ENCODE data around the gene TTC16.
"Not testable (repeated sequence)": the region's sequence is repeated elsewhere in the genome, so short reads cannot be mapped to it uniquely, and the experiment has no call there.

Gene TTC16

DNA sequence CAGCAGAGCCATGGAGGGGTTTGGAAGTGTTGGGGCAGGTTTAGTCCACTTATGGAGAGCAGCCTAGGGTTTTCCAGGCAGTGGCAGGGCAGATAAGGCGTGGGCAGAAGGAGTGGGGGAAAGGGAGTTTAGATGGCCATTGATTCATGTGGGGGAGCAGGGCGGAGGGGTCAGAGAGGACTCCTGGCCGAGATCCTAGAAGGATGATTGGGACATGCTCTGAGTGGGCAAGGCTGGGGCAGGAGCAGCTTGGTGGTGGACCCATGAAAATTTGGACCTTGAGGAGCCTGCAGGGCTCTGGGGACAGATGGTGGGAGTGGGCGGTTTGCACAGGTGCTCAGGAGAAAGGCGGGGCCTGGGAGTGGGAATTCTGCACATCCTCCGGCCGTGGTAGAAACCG is 37.3 kb downstream of the TTC16 start:
- ATAC-seq (ENCODE audit: low read depth): no peak
- no peak for DNase-seq (ENCODE audit: low spot score in 2 of 2)
- Mint-ChIP-seq H3K27me3 (no peaks in the 10 kb centered on the region), H3K27ac (peak overlapping the region; percentile 6), H3K36me3 (peaks cover 12% of the 10 kb centered on the region), H3K4me3 (no peak overlapping the region), H3K4me1 (peaks cover 6% of the 10 kb centered on the region), H3K9me3 (no peaks in the 10 kb centered on the region)

DNA sequence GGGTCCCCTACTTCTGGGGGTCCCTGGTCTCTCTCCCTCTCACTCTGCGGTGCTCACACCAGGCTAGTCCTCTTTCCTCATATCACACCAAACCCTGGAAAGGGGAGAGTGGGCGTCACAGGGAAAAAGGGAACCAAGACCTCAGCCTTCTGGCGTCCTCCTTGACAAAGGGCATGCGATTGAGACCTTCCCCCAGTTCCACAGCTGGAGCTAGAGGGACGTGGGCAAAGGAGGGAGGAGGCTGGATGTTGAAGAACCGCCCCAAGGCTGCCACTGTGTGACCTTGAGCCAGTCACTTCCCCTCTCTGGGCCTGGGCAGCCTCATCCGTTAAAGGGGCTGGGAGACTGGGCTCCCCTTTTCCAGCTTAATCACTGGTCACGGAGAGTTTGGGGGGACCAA is 37.7 kb downstream of the TTC16 start:
- Mint-ChIP-seq H3K9me3 (no peaks in the 10 kb centered on the region), H3K36me3 (peaks cover 14% of the 10 kb centered on the region), H3K27ac (no peak overlapping the region), H3K4me3 (no peak overlapping the region), H3K4me1 (peaks cover 9% of the 10 kb centered on the region), H3K27me3 (no peaks in the 10 kb centered on the region)
- ATAC-seq (ENCODE audit: low read depth) (no peak), DNase-seq (ENCODE audit: low spot score in 2 of 2) (no peak)

- DNase-seq (ENCODE audit: low spot score in 2 of 2) (no peak), ATAC-seq (ENCODE audit: low read depth) (no peak)
- peaks cover 12% of the 10 kb centered on the region for H3K4me1 Mint-ChIP-seq
- H3K27ac Mint-ChIP-seq: no peak overlapping the region
- H3K9me3 Mint-ChIP-seq: no peaks in the 10 kb centered on the region
- H3K27me3 Mint-ChIP-seq: no peaks in the 10 kb centered on the region
- H3K36me3 Mint-ChIP-seq: peaks cover 17% of the 10 kb centered on the region
- H3K4me3 Mint-ChIP-seq: no peak overlapping the region
Observed at GRCh38 chr9:127754099-127755060, 38.5 kb downstream of the TTC16 start.

- ATAC-seq (ENCODE audit: low read depth): no peak
- no peaks in the 10 kb centered on the region for H3K27me3 Mint-ChIP-seq
- H3K4me3 Mint-ChIP-seq: no peak overlapping the region
- DNase-seq (ENCODE audit: low spot score in 2 of 2): no peak
- H3K27ac Mint-ChIP-seq: no peak overlapping the region
- peaks cover 12% of the 10 kb centered on the region for H3K4me1 Mint-ChIP-seq
- peaks cover 16% of the 10 kb centered on the region for H3K36me3 Mint-ChIP-seq
- H3K9me3 Mint-ChIP-seq: no peaks in the 10 kb centered on the region
Observed at GRCh38 chr9:127755061-127756060, 39.5 kb downstream of the TTC16 start.

- no peaks in the 10 kb centered on the region for H3K9me3 Mint-ChIP-seq
Observed at GRCh38 chr9:127756233-127756632, 40.4 kb downstream of the TTC16 start.

GRCh38 chr9:127756776-127757175 is 40.9 kb downstream of the TTC16 start:
- not testable (repeated sequence) for H3K9me3 Mint-ChIP-seq; H3K4me3 Mint-ChIP-seq; H3K27ac Mint-ChIP-seq; DNase-seq (ENCODE audit: low spot score in 2 of 2); ATAC-seq (ENCODE audit: low read depth); H3K4me1 Mint-ChIP-seq; H3K27me3 Mint-ChIP-seq
- peaks cover 12% of the 10 kb centered on the region for H3K36me3 Mint-ChIP-seq

More at GRCh38 chr9:127756233-127756632, 40.4 kb downstream of the TTC16 start:
- H3K27ac Mint-ChIP-seq: no peak overlapping the region
- DNase-seq (ENCODE audit: low spot score in 2 of 2) (no peak), ATAC-seq (ENCODE audit: low read depth) (no peak)
- H3K27me3 Mint-ChIP-seq: no peaks in the 10 kb centered on the region
- H3K36me3 Mint-ChIP-seq: peaks cover 12% of the 10 kb centered on the region
- peaks cover 12% of the 10 kb centered on the region for H3K4me1 Mint-ChIP-seq
- H3K4me3 Mint-ChIP-seq: no peak overlapping the region

DNA sequence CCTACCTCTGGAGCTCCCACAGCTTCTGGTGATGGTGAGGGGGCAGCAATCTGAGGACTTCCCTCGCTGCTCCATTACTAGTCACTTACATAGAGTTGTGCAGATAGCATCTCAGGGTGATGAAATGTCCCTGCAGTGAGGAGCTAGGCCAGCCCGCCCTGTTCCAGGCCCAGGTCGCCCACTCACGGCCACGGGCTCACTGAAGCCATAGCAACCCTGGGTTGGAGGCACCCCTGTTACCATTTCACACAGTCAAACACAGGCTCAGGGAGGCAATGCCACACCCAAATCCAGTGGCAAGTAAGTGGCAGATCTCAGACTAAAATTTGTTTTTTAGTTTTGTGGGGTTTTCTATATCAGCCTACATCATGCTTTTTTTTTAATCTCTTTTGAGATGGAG is 43.0 kb downstream of the TTC16 start:
- ATAC-seq (ENCODE audit: low read depth) (no peak), DNase-seq (ENCODE audit: low spot score in 2 of 2) (no peak)
- Mint-ChIP-seq H3K9me3 (no peaks in the 10 kb centered on the region), H3K4me1 (peaks cover 16% of the 10 kb centered on the region), H3K4me3 (no peak overlapping the region), H3K36me3 (peaks cover 16% of the 10 kb centered on the region), H3K27ac (peak overlapping the region; percentile 86), H3K27me3 (no peaks in the 10 kb centered on the region)

GRCh38 chr9:127761061-127761460 is 45.2 kb downstream of the TTC16 start:
- Mint-ChIP-seq H3K9me3 (no peaks in the 10 kb centered on the region), H3K27ac (no peak overlapping the region), H3K27me3 (no peaks in the 10 kb centered on the region), H3K4me3 (no peak overlapping the region), H3K36me3 (peaks cover 26% of the 10 kb centered on the region), H3K4me1 (peaks cover 31% of the 10 kb centered on the region)
- ATAC-seq (ENCODE audit: low read depth) (no peak), DNase-seq (ENCODE audit: low spot score in 2 of 2) (no peak)

DNA sequence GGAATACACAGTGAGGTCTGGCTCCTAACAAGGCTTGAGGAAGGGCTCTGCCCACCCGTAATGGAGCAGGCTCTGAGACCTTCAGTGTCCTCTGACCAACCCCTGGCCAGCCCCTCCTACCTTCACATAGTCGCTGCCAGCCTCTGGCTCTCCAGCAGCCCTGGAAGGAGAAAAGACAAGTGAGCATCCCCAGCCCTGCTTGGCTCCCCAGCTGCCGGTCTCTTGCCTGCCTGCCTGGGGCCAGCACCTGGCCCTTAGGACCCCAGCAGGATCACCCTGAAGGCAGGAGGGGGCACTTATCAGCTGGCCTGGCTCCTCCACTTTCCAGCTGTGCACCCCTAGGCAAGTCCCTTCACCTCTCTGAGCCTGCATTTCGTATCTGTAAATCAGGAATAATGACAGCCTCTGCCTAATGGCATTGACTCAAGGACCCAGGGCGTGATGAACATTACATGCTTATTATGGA is 45.6 kb downstream of the TTC16 start:
- Mint-ChIP-seq H3K36me3 (peaks cover 30% of the 10 kb centered on the region), H3K27me3 (no peaks in the 10 kb centered on the region), H3K4me3 (no peak overlapping the region), H3K4me1 (peaks cover 35% of the 10 kb centered on the region), H3K27ac (no peak overlapping the region), H3K9me3 (no peaks in the 10 kb centered on the region)
- no peak for ATAC-seq (ENCODE audit: low read depth)
- DNase-seq (ENCODE audit: low spot score in 2 of 2): no peak

GRCh38 chr9:127762111-127762676 is 46.3 kb downstream of the TTC16 start:
- Mint-ChIP-seq H3K36me3 (peaks cover 30% of the 10 kb centered on the region), H3K27me3 (no peaks in the 10 kb centered on the region), H3K4me3 (no peak overlapping the region), H3K4me1 (peaks cover 37% of the 10 kb centered on the region), H3K27ac (no peak overlapping the region), H3K9me3 (no peaks in the 10 kb centered on the region)
- DNase-seq (ENCODE audit: low spot score in 2 of 2): no peak
- ATAC-seq (ENCODE audit: low read depth): no peak

- Mint-ChIP-seq H3K27ac (peak overlapping the region; percentile 70), H3K27me3 (no peaks in the 10 kb centered on the region), H3K36me3 (peaks cover 29% of the 10 kb centered on the region), H3K9me3 (no peaks in the 10 kb centered on the region), H3K4me3 (no peak overlapping the region), H3K4me1 (peaks cover 39% of the 10 kb centered on the region)
- peak; percentile 34 for ATAC-seq (ENCODE audit: low read depth)
- DNase-seq (ENCODE audit: low spot score in 2 of 2): no peak
Observed at GRCh38 chr9:127763918-127764384, 48.1 kb downstream of the TTC16 start.

GRCh38 chr9:127765418-127765817 is 49.5 kb downstream of the TTC16 start:
- peaks cover 48% of the 10 kb centered on the region for H3K4me1 Mint-ChIP-seq

DNA sequence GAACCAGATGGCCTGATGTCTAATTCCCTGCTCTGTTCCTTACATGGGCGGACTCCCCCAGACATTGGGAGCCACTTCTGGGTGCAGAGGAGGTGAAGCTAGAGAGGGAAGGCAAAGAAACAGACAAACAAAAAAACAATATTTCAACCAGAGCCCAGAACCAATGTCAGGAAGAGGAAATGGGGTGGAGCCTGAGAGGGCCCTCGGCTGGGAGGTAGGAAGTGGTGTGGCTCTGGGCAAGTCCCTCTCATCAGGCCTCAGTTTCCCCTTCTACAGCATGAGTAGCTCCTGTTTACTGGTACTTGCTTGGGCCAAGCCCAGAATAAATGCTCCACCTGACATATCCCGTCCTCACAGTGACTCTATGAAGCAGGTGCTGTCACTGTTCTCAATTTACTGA is 51.5 kb downstream of the TTC16 start:
- Mint-ChIP-seq H3K36me3 (peaks cover 27% of the 10 kb centered on the region), H3K27ac (peak overlapping the region; percentile 84), H3K27me3 (no peaks in the 10 kb centered on the region), H3K9me3 (no peaks in the 10 kb centered on the region), H3K4me3 (peak overlapping the region; percentile 63), H3K4me1 (peaks cover 58% of the 10 kb centered on the region)
- ATAC-seq (ENCODE audit: low read depth) (no peak), DNase-seq (ENCODE audit: low spot score in 2 of 2) (no peak)

More at GRCh38 chr9:127765418-127765817, 49.5 kb downstream of the TTC16 start:
- H3K27ac Mint-ChIP-seq: no peak overlapping the region
- H3K27me3 Mint-ChIP-seq: no peaks in the 10 kb centered on the region
- no peak overlapping the region for H3K4me3 Mint-ChIP-seq
- no peak for DNase-seq (ENCODE audit: low spot score in 2 of 2)
- peaks cover 29% of the 10 kb centered on the region for H3K36me3 Mint-ChIP-seq
- H3K9me3 Mint-ChIP-seq: no peaks in the 10 kb centered on the region
- no peak for ATAC-seq (ENCODE audit: low read depth)
